SW480 (cell line): ENCODE measurements around the gene TNRC6B.
"Not testable (repeated sequence)": the region's sequence is repeated elsewhere in the genome, so short reads cannot be mapped to it uniquely, and the experiment has no call there.

Experiments used
- DNase-seq: peaks from one replicate; pipeline ENCODE4 v3.0.0-alpha.2; 2016; ENCODE audit warnings: low spot score

The TNRC6B gene

GRCh38 chr22:40364431-40364830 lies 186.7 kb downstream of the TNRC6B start:
- no peak for DNase-seq

- DNase-seq, result no peak
These were observed 188.3 kb downstream of the TNRC6B start for GRCh38 chr22:40366068-40366467.

- DNase-seq, result no peak
These were observed 189.6 kb downstream of the TNRC6B start for GRCh38 chr22:40367342-40367741.

GRCh38 chr22:40368016-40368415 lies 190.3 kb downstream of the TNRC6B start:
- no peak for DNase-seq

GRCh38 chr22:40368836-40369235 lies 191.1 kb downstream of the TNRC6B start:
- no peak for DNase-seq

GRCh38 chr22:40374567-40374966 lies 196.8 kb downstream of the TNRC6B start:
- no peak for DNase-seq

GRCh38 chr22:40376149-40376548 lies 198.4 kb downstream of the TNRC6B start:
- DNase-seq, result no peak

GRCh38 chr22:40377931-40378330 lies 200.2 kb downstream of the TNRC6B start:
- no peak for DNase-seq

GRCh38 chr22:40378448-40378847 lies 200.7 kb downstream of the TNRC6B start:
- DNase-seq, result not testable (repeated sequence)

- DNase-seq, result no peak
These were observed 203.7 kb downstream of the TNRC6B start for GRCh38 chr22:40381461-40381860.

GRCh38 chr22:40383905-40384304 lies 206.2 kb downstream of the TNRC6B start:
- no peak for DNase-seq

GRCh38 chr22:40385036-40385782 lies 207.5 kb downstream of the TNRC6B start:
- DNase-seq, result no peak
